ENCODE measurements around the gene CD300LG.

The CD300LG gene

DNA sequence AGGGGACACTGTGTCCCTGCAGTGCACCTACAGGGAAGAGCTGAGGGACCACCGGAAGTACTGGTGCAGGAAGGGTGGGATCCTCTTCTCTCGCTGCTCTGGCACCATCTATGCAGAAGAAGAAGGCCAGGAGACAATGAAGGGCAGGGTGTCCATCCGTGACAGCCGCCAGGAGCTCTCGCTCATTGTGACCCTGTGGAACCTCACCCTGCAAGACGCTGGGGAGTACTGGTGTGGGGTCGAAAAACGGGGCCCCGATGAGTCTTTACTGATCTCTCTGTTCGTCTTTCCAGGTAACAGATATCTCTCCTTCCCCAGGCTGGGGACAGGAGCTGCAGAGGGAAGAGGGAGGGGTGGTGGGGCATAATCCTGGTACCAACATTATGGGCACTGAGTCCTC is 1.6 kb downstream of the CD300LG start:
- no peaks in the 10 kb centered on the region for H3K36me3 Mint-ChIP-seq (ENCODE audit: low read depth)
- no peak for DNase-seq
- H3K4me3 Mint-ChIP-seq = no peak overlapping the region
- H3K27me3 Mint-ChIP-seq (ENCODE audit: low read depth, poor library complexity) = peaks cover 54% of the 10 kb centered on the region
- TF ChIP-seq, protein P1, sequence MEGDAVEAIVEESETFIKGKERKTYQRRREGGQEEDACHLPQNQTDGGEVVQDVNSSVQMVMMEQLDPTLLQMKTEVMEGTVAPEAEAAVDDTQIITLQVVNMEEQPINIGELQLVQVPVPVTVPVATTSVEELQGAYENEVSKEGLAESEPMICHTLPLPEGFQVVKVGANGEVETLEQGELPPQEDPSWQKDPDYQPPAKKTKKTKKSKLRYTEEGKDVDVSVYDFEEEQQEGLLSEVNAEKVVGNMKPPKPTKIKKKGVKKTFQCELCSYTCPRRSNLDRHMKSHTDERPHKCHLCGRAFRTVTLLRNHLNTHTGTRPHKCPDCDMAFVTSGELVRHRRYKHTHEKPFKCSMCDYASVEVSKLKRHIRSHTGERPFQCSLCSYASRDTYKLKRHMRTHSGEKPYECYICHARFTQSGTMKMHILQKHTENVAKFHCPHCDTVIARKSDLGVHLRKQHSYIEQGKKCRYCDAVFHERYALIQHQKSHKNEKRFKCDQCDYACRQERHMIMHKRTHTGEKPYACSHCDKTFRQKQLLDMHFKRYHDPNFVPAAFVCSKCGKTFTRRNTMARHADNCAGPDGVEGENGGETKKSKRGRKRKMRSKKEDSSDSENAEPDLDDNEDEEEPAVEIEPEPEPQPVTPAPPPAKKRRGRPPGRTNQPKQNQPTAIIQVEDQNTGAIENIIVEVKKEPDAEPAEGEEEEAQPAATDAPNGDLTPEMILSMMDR (IDR thresholded peaks at IDR 0.05) = no peak
- H3K4me1 Mint-ChIP-seq = peaks cover 48% of the 10 kb centered on the region
- no peak overlapping the region for H3K27ac Mint-ChIP-seq
- H3K9me3 Mint-ChIP-seq = no peaks in the 10 kb centered on the region

DNA sequence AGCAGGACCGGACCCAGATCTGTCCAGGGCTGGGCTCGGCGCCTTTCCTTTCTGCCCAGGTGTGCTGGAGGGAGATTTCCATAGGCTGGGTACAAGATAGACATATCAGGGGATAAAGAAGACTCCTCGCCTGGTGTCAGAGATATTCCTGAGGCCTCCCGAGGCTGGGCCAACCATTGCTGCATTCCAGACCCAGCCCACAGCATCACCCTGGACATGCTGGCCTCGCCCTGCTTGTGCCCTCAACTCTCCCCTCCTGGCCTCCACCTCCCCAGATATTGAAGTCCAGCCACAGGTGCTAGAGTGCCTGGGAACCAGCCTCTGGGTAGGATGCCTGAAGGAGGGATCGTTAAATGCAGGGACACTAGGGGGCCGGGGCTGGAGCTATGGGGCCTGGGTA is 2.1 kb downstream of the CD300LG start:
- Mint-ChIP-seq H3K27ac (no peak overlapping the region), H3K36me3 (ENCODE audit: low read depth) (no peaks in the 10 kb centered on the region), H3K4me3 (no peak overlapping the region), H3K4me1 (peaks cover 48% of the 10 kb centered on the region), H3K9me3 (no peaks in the 10 kb centered on the region), H3K27me3 (ENCODE audit: low read depth, poor library complexity) (peaks cover 59% of the 10 kb centered on the region)
- TF ChIP-seq, protein P1 (IDR thresholded peaks at IDR 0.05) = no peak
- no peak for DNase-seq

DNA sequence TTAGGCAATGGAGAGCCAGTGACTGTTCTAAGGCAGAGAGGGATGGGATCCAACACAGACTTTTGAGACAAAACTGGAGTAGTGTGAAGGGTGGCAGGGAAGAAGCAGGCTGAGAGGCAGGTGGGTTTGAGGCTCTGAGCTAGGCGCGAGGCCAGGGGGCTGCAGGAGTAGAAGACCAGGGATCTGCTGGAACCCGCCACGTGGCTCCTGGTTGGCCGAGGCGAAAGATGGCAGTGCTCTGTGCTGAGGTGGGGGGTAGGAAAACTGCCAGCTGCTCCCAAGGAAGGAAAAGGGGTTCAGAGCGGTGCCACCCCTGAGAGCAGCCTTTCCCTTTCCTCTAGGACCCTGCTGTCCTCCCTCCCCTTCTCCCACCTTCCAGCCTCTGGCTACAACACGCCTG is 5.6 kb downstream of the CD300LG start:
- TF ChIP-seq, protein P1 (IDR thresholded peaks at IDR 0.05) = no peak
- H3K27ac Mint-ChIP-seq = no peak overlapping the region
- H3K36me3 Mint-ChIP-seq (ENCODE audit: low read depth) = no peaks in the 10 kb centered on the region
- peaks cover 56% of the 10 kb centered on the region for H3K27me3 Mint-ChIP-seq (ENCODE audit: low read depth, poor library complexity)
- peaks cover 35% of the 10 kb centered on the region for H3K4me1 Mint-ChIP-seq
- no peak for DNase-seq
- H3K9me3 Mint-ChIP-seq = no peaks in the 10 kb centered on the region
- H3K4me3 Mint-ChIP-seq = no peak overlapping the region

DNA sequence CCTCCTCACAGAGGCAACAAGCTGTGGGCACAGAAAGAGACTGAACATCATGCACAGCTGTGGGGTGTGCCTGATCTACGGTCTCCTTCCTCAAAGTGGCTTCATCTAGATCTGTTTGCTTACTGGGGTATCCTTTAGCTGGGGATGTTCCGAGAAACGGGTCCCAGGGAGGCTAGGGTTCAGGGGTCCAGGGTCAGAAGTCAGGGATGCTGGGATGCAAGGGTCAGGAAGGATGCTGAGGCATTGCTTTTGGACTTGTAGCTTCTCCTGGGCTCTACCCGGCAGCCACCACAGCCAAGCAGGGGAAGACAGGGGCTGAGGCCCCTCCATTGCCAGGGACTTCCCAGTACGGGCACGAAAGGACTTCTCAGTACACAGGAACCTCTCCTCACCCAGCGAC is 6.6 kb downstream of the CD300LG start:
- DNase-seq = no peak
- no peaks in the 10 kb centered on the region for H3K36me3 Mint-ChIP-seq (ENCODE audit: low read depth)
- TF ChIP-seq, protein P1 (IDR thresholded peaks at IDR 0.05) = no peak
- peaks cover 37% of the 10 kb centered on the region for H3K4me1 Mint-ChIP-seq
- H3K9me3 Mint-ChIP-seq = no peaks in the 10 kb centered on the region
- peaks cover 53% of the 10 kb centered on the region for H3K27me3 Mint-ChIP-seq (ENCODE audit: low read depth, poor library complexity)
- no peak overlapping the region for H3K27ac Mint-ChIP-seq
- no peak overlapping the region for H3K4me3 Mint-ChIP-seq

DNA sequence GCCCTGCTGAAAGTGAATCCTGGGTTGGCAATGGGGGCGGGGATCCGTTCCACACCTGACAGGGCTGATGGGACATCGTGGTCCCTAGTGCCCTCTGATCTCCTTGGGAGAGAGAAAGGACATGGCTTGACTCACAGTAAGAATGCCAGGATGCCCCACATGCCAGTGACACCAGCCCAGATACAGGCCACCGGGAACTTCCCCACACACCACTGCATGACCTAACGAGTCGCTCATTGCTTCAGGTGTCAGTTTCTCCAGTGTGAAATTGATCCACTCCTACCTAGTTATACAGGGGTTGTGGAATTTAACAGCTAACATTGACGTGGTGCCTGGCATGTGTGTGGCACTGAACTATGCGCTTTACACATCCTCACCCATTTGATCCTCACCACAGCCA is 7.5 kb downstream of the CD300LG start:
- Mint-ChIP-seq H3K9me3 (no peaks in the 10 kb centered on the region), H3K27ac (no peak overlapping the region), H3K4me3 (no peak overlapping the region), H3K4me1 (peaks cover 39% of the 10 kb centered on the region), H3K36me3 (ENCODE audit: low read depth) (no peaks in the 10 kb centered on the region), H3K27me3 (ENCODE audit: low read depth, poor library complexity) (peaks cover 46% of the 10 kb centered on the region)
- TF ChIP-seq, protein P1 (IDR thresholded peaks at IDR 0.05) = no peak
- no peak for DNase-seq

DNA sequence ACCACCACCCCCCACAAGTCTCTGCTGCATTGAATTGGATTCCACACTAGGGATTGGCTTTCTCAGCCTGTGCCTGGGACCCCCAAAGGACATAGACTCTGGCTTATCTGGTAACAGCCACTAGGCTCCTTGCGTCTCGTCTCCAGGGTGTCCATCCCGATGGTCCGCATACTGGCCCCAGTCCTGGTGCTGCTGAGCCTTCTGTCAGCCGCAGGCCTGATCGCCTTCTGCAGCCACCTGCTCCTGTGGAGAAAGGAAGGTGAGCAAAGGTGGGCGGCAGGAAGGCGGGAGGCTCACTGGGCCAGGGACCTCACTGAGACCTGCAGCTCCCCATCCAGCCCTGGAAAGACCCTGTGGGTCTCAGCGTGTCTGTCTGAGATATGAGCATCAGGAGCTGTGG is 8.1 kb downstream of the CD300LG start:
- Mint-ChIP-seq H3K4me1 (peaks cover 42% of the 10 kb centered on the region), H3K27ac (no peak overlapping the region), H3K4me3 (no peak overlapping the region), H3K27me3 (ENCODE audit: low read depth, poor library complexity) (peaks cover 40% of the 10 kb centered on the region), H3K36me3 (ENCODE audit: low read depth) (no peaks in the 10 kb centered on the region), H3K9me3 (no peaks in the 10 kb centered on the region)
- TF ChIP-seq, protein P1 (IDR thresholded peaks at IDR 0.05) = no peak
- DNase-seq = no peak

Data from nephron progenitor cell (in vitro differentiated cells).